NCI-H1694 treated with DMSO at 0.1 percent for 48 hours (cell line): ENCODE results near the gene ENC1.

Experiments used
- DNase-seq: peaks from one replicate; lab custom pipeline; 2025; lab: John Stamatoyannopoulos, UW

Gene ENC1

DNA sequence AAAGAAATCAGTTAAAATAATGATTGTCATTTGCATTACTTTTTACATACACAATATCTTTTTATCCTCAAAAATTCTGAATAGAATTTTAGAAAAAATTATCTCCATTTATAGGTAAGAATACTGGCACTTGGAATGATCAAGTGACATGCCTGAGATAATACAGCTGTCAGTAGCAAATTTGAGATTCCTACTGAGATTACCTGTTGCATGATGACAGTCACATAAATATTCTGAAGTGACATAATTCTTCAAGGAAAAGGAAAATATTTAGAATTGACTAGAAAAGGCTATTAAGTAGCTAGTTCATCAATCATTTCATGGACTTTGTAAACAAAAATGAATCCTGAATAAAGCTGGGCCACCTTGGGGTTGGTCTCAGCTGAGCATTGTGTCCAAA, 15.2 kb upstream of the ENC1 start:
- DNase-seq = no peak

DNA sequence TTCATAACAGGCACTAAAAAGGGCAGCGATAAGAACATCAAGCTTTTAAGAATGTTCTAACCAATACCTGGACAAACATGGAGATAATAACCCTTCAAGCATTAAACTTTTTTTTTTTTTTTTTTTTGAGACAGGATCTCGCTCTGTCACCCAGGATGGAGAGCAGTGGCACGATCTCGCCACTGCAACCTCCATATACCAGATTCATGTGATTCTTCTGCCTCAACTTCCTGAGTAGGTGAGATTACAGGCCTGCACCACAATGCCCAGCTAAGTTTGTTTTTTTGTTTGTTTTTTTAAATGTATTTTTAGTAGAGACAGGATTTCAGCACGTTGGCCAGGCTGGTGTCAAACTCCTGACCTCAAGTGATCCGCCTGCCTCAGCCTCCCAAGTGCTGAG, 14.7 kb upstream of the ENC1 start:
- no peak for DNase-seq

DNA sequence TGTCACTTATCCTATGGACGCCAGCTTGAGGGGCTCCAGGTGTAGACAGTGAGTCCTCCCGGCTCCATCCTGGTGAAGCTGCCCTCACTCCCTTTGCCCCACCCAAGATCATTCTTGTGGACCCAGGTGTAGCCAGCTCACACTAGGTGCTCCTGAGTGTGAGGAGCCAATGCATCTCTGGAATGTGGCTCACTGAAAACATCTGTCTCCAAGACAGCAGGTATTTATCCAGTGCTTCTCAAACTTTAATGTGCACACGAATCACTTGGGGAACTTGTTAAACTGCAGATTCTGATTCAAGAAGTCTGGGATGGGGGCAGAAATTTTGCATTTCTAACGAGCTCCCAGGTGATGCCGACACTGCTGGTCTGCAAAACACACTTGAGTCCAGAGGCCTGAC, 13.5 kb upstream of the ENC1 start:
- DNase-seq = no peak

DNA sequence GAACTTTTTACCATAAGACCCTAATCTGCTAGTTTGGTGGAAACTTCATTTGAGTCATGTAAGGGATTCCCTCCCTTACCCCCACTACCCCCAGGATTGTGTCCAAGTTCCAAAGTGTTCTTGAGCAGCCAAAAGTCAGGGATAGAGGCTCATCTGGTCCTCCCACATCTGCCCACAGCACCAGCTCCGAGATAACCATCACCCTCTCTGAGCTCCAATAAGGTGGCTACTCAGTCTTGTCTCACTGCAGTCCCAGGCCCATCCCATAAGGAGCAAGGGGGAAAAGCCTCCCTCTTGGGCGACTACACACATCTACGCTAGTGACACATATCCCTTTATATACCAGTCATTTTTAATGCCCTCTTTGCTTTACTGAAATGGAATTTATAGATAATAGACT, 12.0 kb upstream of the ENC1 start:
- no peak for DNase-seq

DNA sequence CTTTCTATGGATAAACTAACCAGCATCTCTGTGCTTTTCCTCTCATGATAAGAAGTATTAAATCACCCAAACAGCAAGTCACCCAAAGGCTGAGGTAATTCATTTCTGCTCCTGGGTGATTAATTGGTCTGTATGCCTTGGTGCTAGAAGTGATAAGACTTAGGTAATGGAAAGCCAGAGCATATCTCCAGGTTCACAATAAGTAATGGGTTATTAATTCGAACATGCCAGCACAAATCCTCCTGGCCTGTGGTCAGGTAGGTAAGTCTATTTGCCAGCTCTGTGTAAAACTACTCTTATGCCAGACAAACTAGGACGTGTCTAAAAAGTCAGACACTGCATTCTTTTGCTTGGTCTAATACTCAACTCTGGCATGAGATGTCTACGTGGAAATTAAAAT, 11.2 kb upstream of the ENC1 start:
- DNase-seq = no peak

DNA sequence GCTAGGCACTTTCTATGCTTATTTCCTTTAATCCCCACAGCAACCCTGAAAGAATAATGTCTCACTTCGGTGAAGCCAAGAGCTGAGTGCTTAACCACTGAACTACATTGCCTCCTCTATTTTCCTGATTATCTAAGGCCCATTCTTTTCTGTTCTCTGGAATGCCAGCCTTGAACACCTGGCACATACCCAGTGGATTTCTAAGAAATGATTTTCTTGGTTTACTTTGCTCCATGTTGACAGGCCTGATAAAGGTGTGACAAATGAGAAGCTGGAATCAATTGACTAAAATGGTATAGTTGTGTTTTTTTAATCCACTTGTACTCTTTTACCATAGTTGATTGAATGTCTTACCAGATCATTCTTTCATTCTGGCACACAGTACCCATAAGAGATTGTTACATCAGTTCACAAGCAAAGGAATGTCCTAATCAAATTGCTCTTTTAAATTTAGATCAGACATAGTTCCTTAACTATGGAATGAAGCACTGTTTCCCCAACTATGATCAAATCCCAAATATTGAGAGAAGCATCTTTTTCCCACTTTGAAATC, 9.0 kb upstream of the ENC1 start:
- DNase-seq = no peak

DNA sequence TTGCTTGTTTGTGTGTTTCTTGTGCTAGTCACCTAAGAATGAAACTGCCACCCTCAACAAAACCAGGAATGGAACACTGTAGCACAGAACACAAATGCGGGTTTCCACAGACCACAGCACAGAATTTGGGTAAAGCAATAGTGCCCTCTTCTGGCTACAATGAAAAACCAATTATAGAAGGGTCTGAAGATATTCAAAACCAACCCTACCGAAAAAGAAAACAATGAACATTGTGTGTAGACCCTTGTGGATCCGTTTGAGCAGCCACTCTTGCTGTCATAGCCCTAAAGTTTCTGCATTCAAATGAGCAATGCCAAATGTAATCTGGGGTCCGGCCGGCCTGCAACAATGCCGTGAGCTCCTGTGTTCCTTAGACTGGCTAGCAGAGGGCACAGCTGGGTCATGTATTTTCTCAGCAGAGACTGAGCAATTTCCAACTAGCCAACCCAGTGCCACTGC, 8.3 kb upstream of the ENC1 start:
- peak; percentile 75 for DNase-seq

DNA sequence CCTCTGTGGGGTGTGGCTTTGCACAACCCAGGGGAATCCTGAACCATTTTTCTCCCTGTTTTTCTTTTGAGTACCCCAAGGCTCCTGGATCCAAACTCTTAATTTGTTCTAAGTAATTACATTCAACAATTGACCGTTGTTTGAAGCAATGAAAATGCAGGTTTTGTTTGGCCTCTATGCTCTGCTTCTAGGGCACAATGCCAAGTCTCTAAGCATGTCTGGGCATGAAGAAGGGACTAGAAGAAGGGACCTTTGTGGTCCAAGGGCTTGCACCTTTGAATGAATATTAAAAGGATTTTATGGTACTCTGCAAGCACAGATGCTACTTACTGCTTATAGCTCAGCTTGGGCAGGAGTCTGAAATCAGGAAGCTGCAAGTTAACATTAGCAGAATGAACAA, 6.6 kb upstream of the ENC1 start:
- DNase-seq = no peak

DNA sequence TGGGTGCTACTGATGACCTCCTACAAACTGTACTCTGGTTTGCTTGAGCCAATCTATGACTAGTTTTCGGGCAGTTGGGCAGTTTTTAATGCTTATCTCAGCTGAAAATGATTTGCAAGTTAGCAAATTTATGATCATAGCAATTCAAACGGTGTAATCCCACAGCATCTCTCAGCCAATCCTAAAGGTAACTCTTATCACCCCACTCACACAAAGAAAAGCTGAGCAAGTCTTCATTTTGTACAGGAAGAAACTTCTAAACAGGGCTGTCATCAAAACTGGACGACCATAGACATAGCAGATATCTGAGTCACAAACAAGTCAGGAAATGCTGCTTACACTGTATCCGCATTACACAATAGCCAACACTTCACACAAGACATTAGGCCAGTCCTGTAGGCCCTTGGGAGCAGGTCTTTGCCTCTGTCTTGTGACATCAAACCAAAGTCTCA, 2.6 kb upstream of the ENC1 start:
- no peak for DNase-seq

DNA sequence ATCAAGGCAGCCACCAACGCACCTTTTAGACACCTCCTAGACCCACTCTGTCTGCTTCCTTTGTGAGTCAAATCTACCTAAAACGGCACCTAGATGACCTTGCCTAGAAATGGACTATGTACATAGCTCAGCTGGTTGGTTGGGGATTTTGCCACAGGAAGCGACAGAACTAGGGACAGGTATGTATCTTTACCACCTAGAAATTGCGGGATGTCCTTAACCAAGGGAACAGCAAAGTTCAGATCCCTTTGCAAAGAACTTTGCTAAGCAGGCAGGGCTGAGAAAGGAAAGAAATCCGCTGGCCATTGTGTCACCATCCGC, 2.0 kb upstream of the ENC1 start:
- DNase-seq = no peak

DNA sequence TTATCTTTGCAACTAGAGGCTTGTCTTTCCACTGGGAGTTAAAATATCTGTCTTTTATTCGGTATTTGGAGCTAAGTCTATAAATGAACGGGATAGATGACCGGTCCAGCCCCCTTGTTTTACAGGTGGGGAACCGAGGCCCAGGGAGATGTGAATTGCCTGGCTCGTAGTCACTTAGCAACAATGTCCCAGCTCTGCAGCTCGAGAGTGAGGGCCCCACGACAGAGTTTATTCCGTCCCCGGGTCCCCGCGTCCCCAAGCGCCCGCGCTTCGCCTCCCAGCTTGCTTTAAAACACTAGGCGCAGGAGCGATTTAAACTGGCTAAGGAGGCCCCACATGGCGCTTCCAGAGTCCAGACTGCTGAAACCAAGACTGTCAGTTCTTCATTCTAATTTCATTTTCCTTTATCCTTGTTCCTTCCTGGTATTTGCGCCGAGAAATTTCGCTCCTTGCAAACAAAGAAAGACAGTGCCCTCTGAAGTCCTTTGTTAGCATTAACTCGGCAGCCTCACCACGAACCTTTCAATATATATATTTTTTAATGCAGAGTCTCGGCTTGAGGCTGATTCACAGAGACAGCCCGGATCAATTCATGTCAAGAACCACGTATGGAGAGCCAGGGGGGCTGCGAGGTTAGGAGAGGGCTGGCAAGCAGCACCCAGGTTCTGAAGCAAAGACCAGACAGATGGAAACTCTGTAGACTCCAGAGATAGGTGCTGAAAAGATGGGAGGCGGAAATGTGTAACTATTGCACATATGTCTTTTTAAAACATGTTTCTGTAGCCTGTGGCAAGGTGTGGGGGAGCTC, 1.4 kb upstream of the ENC1 start:
- DNase-seq = peak; percentile 57

DNA sequence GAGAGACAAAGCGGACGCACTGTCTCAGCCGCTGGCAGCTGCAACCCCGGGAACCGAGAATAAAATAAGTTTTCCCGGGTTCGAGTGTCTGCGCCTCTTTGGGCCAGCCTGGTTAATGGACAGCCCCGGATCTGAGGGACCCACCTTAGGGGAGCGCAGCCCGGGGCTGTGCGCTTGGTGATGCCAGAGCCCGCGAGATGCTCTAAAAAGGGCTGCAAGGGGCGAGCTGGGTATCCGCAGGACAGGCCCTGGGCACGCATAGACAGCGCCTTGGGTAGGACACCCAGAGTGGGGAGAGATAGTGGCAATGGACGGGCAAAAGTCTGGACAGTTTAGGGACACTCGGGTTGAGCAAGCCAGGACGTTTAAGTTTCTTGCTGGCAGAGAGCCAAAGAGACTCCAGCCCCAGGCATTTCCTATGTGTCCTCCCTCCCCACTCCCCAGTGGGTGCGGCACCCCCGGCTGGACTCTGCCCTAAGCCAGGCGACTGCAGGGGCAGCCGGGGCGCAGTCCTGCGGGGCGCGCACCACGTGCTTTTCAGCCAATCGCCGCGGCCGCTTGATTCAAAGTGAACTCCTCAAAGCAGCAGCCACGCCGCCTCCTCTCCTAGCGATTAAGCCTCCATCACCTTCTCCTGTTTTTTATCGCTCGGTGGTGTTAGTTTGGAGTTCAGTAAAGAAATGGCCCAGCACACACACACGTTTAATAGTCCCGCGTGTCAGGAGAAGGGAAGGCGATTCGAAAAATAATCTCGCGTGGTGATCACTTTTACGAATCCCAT, 616 bp upstream of the ENC1 start:
- no peak for DNase-seq

DNA sequence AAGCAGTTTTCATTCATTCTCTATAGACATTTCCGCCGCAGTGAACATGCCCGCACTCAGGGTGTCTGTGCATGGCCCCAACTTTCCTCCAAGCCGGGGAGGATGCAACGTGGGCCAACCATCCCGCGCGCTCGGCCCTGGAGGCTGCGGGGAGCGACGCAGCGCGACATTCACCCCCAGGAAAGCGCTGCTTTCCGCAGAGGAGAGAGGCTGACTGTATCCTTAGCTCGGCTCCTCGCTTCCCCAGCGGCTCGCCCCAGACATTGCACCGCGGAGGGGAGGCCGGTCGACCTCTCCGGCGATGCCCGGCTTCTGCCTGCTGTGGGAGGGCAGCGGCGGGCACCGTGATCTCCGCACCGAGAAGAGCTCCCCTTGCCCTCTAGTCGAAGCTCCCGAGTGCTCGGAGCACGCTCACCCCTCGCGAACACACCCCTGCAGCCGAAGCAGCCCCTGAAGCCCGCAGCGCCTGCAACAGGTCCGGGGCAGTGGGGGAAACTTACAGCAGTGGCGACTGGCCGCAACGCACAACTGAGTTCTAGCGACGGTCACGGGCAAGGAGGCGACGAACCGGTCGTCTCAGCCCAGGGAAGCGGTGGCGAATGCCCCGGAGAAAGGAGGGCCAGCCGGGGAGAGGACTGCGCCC, 600 bp downstream of the ENC1 start:
- DNase-seq = peak; percentile 25

DNA sequence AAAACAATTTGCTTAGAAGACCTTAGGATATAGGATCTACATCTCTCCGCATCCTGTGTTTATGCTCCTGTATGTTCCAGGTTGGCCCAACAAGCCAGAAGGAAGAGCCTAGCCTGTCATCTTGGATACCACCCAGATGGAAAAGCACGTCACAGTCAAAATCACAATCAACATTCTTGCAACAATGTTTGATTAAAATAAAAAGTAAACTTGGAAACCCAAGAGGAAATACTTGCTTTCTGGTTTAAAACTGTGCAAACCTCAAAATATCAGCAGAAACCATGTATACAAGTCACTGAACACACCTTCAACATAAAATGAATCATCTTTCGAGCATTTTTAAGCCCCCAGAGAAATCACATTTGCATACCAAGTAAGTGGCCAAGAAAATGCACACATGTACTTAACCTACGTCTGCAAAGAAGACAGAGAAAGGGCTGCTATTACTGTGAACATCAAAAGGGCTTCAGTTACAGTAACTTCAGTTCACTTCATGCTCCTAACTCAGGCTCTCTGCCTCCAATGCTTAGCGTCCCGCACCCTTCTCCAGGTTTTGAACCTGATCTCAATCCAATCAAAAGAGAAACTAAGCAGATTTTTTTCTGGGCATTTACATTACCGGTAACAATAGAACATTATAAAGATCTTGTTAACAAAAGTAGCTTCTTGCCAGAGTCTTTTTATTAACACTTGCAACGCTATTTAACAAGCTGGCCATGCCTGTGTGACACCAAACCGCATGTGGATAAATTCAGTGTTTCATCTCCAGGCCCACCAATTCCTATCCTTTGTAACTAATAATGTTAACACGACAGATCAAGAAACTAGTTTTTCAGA, 1.3 kb downstream of the ENC1 start:
- no peak for DNase-seq

DNA sequence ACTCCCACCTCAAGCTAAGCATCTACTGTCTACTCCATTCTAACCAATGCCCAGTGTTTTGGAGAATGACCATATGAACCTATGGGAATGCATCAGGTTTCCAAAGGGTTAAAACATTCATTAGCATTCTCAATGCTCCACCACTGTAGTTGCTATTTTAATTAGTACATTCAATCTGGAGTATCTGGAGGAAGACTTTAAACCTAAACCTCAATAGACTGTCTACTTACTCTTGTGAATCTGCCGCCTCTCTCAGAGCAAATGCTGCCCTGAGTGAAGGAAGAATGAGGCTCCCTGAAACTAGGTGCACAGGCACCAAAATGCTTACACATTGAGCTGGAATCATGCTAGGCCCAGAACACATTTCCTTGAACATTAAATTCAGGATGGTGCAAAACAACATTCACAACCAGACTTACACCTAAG, 2.0 kb downstream of the ENC1 start:
- no peak for DNase-seq

DNA sequence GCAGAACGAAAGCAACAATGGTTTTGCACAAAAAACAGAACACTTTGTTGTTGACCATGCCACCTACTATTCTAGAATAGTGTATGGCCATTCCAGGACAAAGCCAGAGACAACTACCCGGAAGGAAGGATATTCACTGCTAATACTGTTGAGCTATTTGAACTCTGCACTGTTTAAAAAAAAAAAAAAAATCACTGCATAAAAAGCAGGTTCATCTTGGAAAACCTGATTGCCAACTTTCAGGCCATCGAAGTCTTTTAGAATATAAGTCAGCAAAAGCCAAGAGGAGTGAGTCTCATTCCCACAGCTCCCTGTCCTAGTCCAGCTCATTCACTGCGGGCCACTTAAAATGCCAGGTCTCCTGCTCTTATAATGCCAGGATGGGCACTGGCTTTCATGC, 4.0 kb downstream of the ENC1 start:
- no peak for DNase-seq

DNA sequence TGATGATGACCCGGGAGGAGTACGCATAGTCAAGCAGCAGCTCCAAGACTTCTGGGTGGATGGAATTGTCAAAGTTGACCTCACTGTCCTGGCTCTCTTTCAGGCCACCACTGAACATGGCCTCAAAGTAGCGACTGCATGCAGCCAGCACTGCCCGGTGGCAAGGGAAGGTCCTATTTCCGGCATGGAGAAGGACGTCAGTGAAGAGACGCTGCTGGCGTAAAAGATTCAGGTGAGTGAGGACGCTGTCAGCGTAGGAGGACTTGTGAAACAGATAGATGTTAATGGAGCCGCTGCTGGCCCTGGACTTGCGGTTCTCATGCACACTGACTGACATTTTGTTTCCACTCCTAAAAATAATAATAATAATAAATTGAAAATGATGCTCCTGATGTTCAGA, 4.4 kb downstream of the ENC1 start:
- DNase-seq = no peak

DNA sequence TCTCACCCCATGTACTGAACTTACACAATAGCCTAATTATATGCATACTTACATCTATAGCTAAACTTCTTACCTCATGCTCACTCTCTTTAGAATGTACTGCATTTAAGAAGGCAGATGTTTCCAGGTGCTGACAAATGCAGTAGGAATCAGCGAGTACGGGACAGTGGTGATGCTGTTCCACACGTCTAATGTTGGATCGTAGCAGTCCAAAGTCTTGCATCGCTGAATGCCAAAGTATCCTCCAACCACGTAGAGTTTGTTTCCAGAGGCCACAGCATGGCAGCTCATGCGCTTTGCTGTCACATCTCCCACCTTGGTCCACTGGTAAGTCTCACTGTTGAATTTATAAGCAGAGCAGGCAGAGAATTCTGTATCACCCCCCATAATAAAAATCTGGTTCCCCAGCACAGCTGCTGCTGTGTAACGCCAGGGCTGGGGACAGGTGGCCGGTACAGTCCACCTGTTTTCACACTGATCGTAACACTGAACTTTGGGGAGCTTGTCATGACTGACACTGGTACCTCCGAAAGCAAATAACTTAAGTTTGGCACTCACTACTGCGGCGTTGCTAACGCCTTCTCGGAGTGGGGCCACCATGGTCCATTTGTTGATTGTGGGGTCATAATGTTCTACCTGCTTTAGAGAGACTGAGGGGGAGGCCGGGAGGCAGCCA, 5.8 kb downstream of the ENC1 start:
- DNase-seq = no peak

DNA sequence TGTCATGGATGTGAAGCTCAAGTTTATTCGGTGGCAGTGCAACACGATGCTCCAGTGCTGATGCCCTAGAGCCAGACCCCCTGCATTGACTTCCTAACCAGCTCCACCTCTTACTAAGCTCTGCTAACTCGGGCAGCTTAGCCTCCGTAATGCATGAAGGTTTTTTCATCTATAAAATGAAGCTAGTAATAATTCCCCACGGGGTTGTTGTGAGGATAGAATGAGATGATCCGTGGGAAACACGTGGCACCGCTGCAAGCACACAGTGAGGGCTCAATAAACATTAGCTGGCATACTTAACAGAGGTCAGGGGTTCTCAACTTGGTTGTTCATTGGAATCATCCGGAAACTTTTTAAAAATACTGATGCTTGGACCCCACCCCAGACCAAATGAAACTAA, 6.8 kb downstream of the ENC1 start:
- no peak for DNase-seq

DNA sequence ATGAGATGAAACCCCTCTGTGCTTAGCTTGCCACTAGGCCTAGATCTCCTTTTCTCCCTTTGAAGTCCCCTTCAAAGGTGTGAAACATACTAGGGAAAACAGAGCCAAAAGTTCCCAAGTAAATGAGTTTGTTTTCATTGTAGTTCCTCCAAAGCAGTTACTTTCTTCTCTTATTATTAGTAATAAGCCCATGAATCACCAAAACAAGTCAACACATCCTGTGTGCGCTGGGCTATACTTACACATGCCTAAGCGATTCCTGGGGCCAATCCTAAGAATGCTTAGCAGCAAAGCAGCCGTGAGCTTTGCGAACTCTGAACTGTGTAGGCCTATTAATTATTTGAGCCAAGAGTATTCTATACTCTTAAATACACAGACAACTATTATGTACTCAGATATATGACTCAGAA, 7.6 kb downstream of the ENC1 start:
- no peak for DNase-seq
